Keratinocyte (primary cell): Measurements from ENCODE around the gene RAP2A. TPM values are rescaled to one million over a fixed set of nuclear protein-coding genes. Genes with fewer than 3 reads are reported as not detected.

Source experiments
- DNase-seq: peaks from one replicate; pipeline ENCODE4 v3.0.0-alpha.2; 2011; ENCODE audit warnings: low read depth, missing footprints, low spot score
- FAIRE-seq: peaks from 2 replicates; lab custom pipeline; 2011; peaks lifted over from hg19 to GRCh38; lab: Jason Lieb, UNC
- H2AFZ ChIP-seq: 2 replicates; pipeline ENCODE4 v1.6.0; 2012; ENCODE audit warnings: low read length, control low read depth, inconsistent platforms; ENCODE audit not compliant: control insufficient read depth
- H3K27ac ChIP-seq: 2 replicates; pipeline ENCODE4 v1.5.1; 2011; ENCODE audit warnings: low read length; ENCODE audit not compliant: control insufficient read depth, insufficient read depth
- H3K27me3 ChIP-seq: 3 replicates; pipeline ENCODE4 v1.6.0; 2011; ENCODE audit warnings: low read length; ENCODE audit not compliant: control insufficient read depth, insufficient read depth; ENCODE audit errors: extremely low read depth
- H3K36me3 ChIP-seq, 2 experiments: 2 replicates in 1 of 2; 3 replicates in 1 of 2; pipeline ENCODE4 v1.5.1; 2011; ENCODE audit warnings: low read length in 2 of 2, mild to moderate bottlenecking in 1 of 2; ENCODE audit not compliant: control insufficient read depth in 2 of 2, insufficient read depth in 2 of 2; ENCODE audit errors: extremely low read depth in 1 of 2
- H3K4me1 ChIP-seq: 3 replicates; pipeline ENCODE4 v1.5.1; 2011; ENCODE audit warnings: low read length; ENCODE audit not compliant: control insufficient read depth, insufficient read depth; ENCODE audit errors: extremely low read depth
- H3K4me2 ChIP-seq: 3 replicates; pipeline ENCODE4 v1.6.0; 2011; ENCODE audit warnings: low read depth, low read length; ENCODE audit not compliant: control insufficient read depth, insufficient read depth; ENCODE audit errors: extremely low read depth
- H3K4me3 ChIP-seq, 3 experiments: fragments of 200-600 bp in 1 of 3; sonication (generic) in 1 of 3; 2 replicates in 2 of 3; 3 replicates in 1 of 3; pipeline ENCODE4 v1.5.1; 2011 to 2016; ENCODE audit warnings: low read length in 3 of 3, mild to moderate bottlenecking in 3 of 3, control low read depth in 2 of 3, inconsistent platforms in 1 of 3, low read depth in 1 of 3, mixed read lengths in 1 of 3, mixed run types in 1 of 3, moderate library complexity in 1 of 3; ENCODE audit not compliant: control insufficient read depth in 2 of 3, insufficient read depth in 2 of 3; ENCODE audit errors: extremely low read depth in 1 of 3
- H3K79me2 ChIP-seq: 2 replicates; pipeline ENCODE4 v1.6.0; 2012; ENCODE audit warnings: low read length; ENCODE audit not compliant: control insufficient read depth, insufficient read depth
- H3K9ac ChIP-seq: 3 replicates; pipeline ENCODE4 v1.6.0; 2011; ENCODE audit warnings: low read length; ENCODE audit not compliant: control insufficient read depth, insufficient read depth; ENCODE audit errors: extremely low read depth
- H3K9me1 ChIP-seq: 3 replicates; pipeline ENCODE4 v1.6.0; 2011; ENCODE audit warnings: low read length; ENCODE audit not compliant: control insufficient read depth, insufficient read depth; ENCODE audit errors: extremely low read depth
- H3K9me3 ChIP-seq: 2 replicates; pipeline ENCODE4 v1.5.1; 2012; ENCODE audit warnings: low read depth, low read length; ENCODE audit not compliant: control insufficient read depth
- H4K20me1 ChIP-seq: 3 replicates; pipeline ENCODE4 v1.6.0; 2011; ENCODE audit warnings: low read length; ENCODE audit not compliant: control insufficient read depth, insufficient read depth; ENCODE audit errors: extremely low read depth
- CTCF ChIP-seq, 3 experiments: IDR thresholded peaks in 1 of 3; conservative IDR thresholded peaks in 1 of 3; optimal IDR thresholded peaks in 1 of 3; 2 replicates in 2 of 3; 3 replicates in 1 of 3; pipeline versions ENCODE3 to v1.5.1; 2011; ENCODE audit warnings: low read length in 3 of 3, mild to moderate bottlenecking in 3 of 3, moderate library complexity in 2 of 3, control low read depth in 1 of 3, inconsistent platforms in 1 of 3; ENCODE audit not compliant: insufficient read depth in 2 of 3; ENCODE audit errors: extremely low read depth in 1 of 3
- EZH2 ChIP-seq: IDR thresholded peaks from one replicate; pipeline ENCODE4 v1.6.1; 2012; ENCODE audit warnings: inconsistent platforms, mild to moderate bottlenecking, low read length, moderate library complexity
- dilution Hi-C: fragments of 300-500 bp; cut with MboI; formaldehyde crosslinking; loops from one replicate; pipeline ENCODE4 v1.7.0; 2020; ENCODE audit warnings: low sequenced_read_pairs; ENCODE audit not compliant: extremely low pct_ligation_motif_present
- polyA plus RNA-seq, 5 experiments: library from polyadenylated mRNA; depleted of rRNA in 3 of 5; stranded (reverse) in 3 of 5; stranded (forward) in 1 of 5; unstranded in 1 of 5; fragments of >200 nt; gene quantifications; 1 replicate in 1 of 5; 2 replicates in 3 of 5; 3 replicates in 1 of 5; pipeline versions ENCODE4 v1.2.1 to v1.2.3, GENCODE V29; 2011 to 2012; ENCODE audit warnings: missing spikeins in 2 of 5, low read depth in 1 of 5, low replicate concordance in 1 of 5

The RAP2A gene
- polyA plus RNA-seq, 1 donor (not counting 4 experiments of a cell fraction or from before 2014, with no cell fraction given) = 19.0 TPM

GRCh38 chr13:97394542-97394941 lies 39.4 kb upstream of the RAP2A start:
- Histone ChIP-seq H3K27me3 (no peaks in the 10 kb centered on the region), H4K20me1 (no peaks in the 10 kb centered on the region), H3K27ac (no peak overlapping the region), H3K4me1 (no peaks in the 10 kb centered on the region), H3K36me3 (peaks cover 3% of the 10 kb centered on the region in 2 experiments), H3K9ac (no peak overlapping the region), H3K9me3 (no peaks in the 10 kb centered on the region), H3K79me2 (no peaks in the 10 kb centered on the region), H2AFZ (no peak overlapping the region), H3K4me3 (no peak overlapping the region), H3K4me2 (no peak overlapping the region), H3K9me1 (no peaks in the 10 kb centered on the region)
- dilution Hi-C loops = no loop called here
- TF ChIP-seq EZH2 (no peak), CTCF (optimal IDR thresholded peaks at IDR 0.05 in 1 of 3, IDR thresholded peaks at IDR 0.05 in 1 of 3, conservative IDR thresholded peaks at IDR 0.05 in 1 of 3; ENCODE audit: extremely low read depth in 1 of 3, insufficient read depth in 2 of 3, low read length in 3 of 3) (no peak)
- no peak for DNase-seq
- no peak for FAIRE-seq

- Histone ChIP-seq H3K4me2 (no peak overlapping the region), H3K27ac (no peak overlapping the region), H3K36me3 (peaks cover 3% of the 10 kb centered on the region in 2 experiments), H3K79me2 (no peaks in the 10 kb centered on the region), H3K9me1 (no peaks in the 10 kb centered on the region), H2AFZ (no peak overlapping the region), H3K27me3 (no peaks in the 10 kb centered on the region), H3K4me1 (no peaks in the 10 kb centered on the region), H3K4me3 (no peak overlapping the region), H4K20me1 (no peaks in the 10 kb centered on the region), H3K9me3 (no peaks in the 10 kb centered on the region), H3K9ac (no peak overlapping the region)
- DNase-seq (no peak), FAIRE-seq (no peak)
- dilution Hi-C loops = no loop called here
- TF ChIP-seq EZH2 (no peak), CTCF (optimal IDR thresholded peaks at IDR 0.05 in 1 of 3, IDR thresholded peaks at IDR 0.05 in 1 of 3, conservative IDR thresholded peaks at IDR 0.05 in 1 of 3; ENCODE audit: extremely low read depth in 1 of 3, insufficient read depth in 2 of 3, low read length in 3 of 3) (no peak)
Measured at GRCh38 chr13:97395447-97396136, 38.4 kb upstream of the RAP2A start.
